HG03039 (cell line): ENCODE results near the gene MYRFL.
A peak's percentile ranks its signal among the peaks of the same experiment; 100 is the strongest.

Experiments used
- ATAC-seq: cut with Tn5 transposase; IDR thresholded peaks from one replicate; pipeline ENCODE4 v1.9.1; 2021; ENCODE audit warnings: mild to moderate bottlenecking, moderate library complexity; ENCODE audit not compliant: unreplicated experiment

The MYRFL gene

GRCh38 chr12:69929125-69929524 lies 104.1 kb downstream of the MYRFL start:
- no peak for ATAC-seq

GRCh38 chr12:69929531-69929930 lies 104.5 kb downstream of the MYRFL start:
- ATAC-seq: no peak

GRCh38 chr12:69931569-69931968 lies 106.5 kb downstream of the MYRFL start:
- ATAC-seq: no peak

GRCh38 chr12:69932154-69932553 lies 107.1 kb downstream of the MYRFL start:
- no peak for ATAC-seq

GRCh38 chr12:69932676-69933552 lies 107.9 kb downstream of the MYRFL start:
- ATAC-seq: peak; percentile 48

GRCh38 chr12:69934011-69934410 lies 109.0 kb downstream of the MYRFL start:
- ATAC-seq: no peak

GRCh38 chr12:69935651-69936100 lies 110.6 kb downstream of the MYRFL start:
- ATAC-seq: no peak

- ATAC-seq: no peak
Observed at GRCh38 chr12:69936214-69936731, 111.2 kb downstream of the MYRFL start.

- no peak for ATAC-seq
Observed at GRCh38 chr12:69936766-69937165, 111.7 kb downstream of the MYRFL start.

GRCh38 chr12:69947123-69947522 lies 122.1 kb downstream of the MYRFL start:
- ATAC-seq: no peak

- no peak for ATAC-seq
Observed at GRCh38 chr12:69947897-69948296, 122.9 kb downstream of the MYRFL start.

- no peak for ATAC-seq
Observed at GRCh38 chr12:69948851-69949250, 123.8 kb downstream of the MYRFL start.

GRCh38 chr12:69949311-69950002 lies 124.4 kb downstream of the MYRFL start:
- no peak for ATAC-seq

GRCh38 chr12:69951108-69951507 lies 126.1 kb downstream of the MYRFL start:
- ATAC-seq: no peak

GRCh38 chr12:69952890-69953289 lies 127.9 kb downstream of the MYRFL start:
- ATAC-seq: no peak

GRCh38 chr12:69961246-69961645 lies 136.2 kb downstream of the MYRFL start:
- ATAC-seq: no peak

GRCh38 chr12:69966409-69966808 lies 141.4 kb downstream of the MYRFL start:
- ATAC-seq: no peak

GRCh38 chr12:69966839-69967238 lies 141.8 kb downstream of the MYRFL start:
- no peak for ATAC-seq

- ATAC-seq: no peak
Observed at GRCh38 chr12:69969011-69969410, 144.0 kb downstream of the MYRFL start.

GRCh38 chr12:69972136-69972535 lies 147.1 kb downstream of the MYRFL start:
- no peak for ATAC-seq

GRCh38 chr12:69978020-69978419 lies 153.0 kb downstream of the MYRFL start:
- ATAC-seq: no peak
